H9 (cell line): ENCODE results near the gene CFAP299. TPM values are rescaled to one million over a fixed set of nuclear protein-coding genes. Genes with fewer than 3 reads are reported as not detected.

Source experiments
- DNase-seq: peaks from one replicate; pipeline ENCODE4 v3.0.0-alpha.2; 2017
- H2AFZ ChIP-seq: one replicate; pipeline ENCODE4 v1.6.1; 2013; ENCODE audit warnings: mild to moderate bottlenecking, low read length, control low read depth, moderate library complexity
- H2AK5ac ChIP-seq: 2 replicates; pipeline ENCODE4 v1.6.1; 2013; ENCODE audit warnings: low read length, control low read depth, mixed read lengths; ENCODE audit not compliant: insufficient read length
- H2BK120ac ChIP-seq: one replicate; pipeline ENCODE4 v1.6.1; 2013; ENCODE audit warnings: low read depth, mild to moderate bottlenecking, low read length, control low read depth, inconsistent platforms; ENCODE audit not compliant: poor library complexity, severe bottlenecking
- H2BK12ac ChIP-seq: 2 replicates; pipeline ENCODE4 v1.6.1; 2013; ENCODE audit warnings: low read length, control low read depth, mixed read lengths, low read depth; ENCODE audit not compliant: insufficient read length
- H2BK15ac ChIP-seq: 2 replicates; pipeline ENCODE4 v1.6.1; 2013; ENCODE audit warnings: low read depth, low read length, control low read depth
- H2BK20ac ChIP-seq: one replicate; pipeline ENCODE4 v1.6.1; 2013; ENCODE audit warnings: low read depth, mild to moderate bottlenecking, low read length, control low read depth, inconsistent platforms; ENCODE audit not compliant: poor library complexity, severe bottlenecking
- H2BK5ac ChIP-seq: 2 replicates; pipeline ENCODE4 v1.6.1; 2013; ENCODE audit warnings: low read length, control low read depth, mixed read lengths; ENCODE audit not compliant: insufficient read length
- H3K14ac ChIP-seq: 2 replicates; pipeline ENCODE4 v1.6.1; 2013; ENCODE audit warnings: low read length, control low read depth; ENCODE audit not compliant: insufficient read depth
- H3K18ac ChIP-seq: 2 replicates; pipeline ENCODE4 v1.6.1; 2013; ENCODE audit warnings: low read depth, mild to moderate bottlenecking, mixed read lengths, low read length, control low read depth; ENCODE audit not compliant: insufficient read length
- H3K23ac ChIP-seq: 2 replicates; pipeline ENCODE4 v1.6.1; 2013; ENCODE audit warnings: low read length, control low read depth, mixed read lengths, low read depth; ENCODE audit not compliant: insufficient read length
- H3K23me2 ChIP-seq: 2 replicates; pipeline ENCODE4 v1.6.1; 2013; ENCODE audit warnings: low read depth, mild to moderate bottlenecking, mixed read lengths, low read length, control low read depth; ENCODE audit not compliant: insufficient read length, poor library complexity, severe bottlenecking
- H3K27ac ChIP-seq: 2 replicates; pipeline ENCODE4 v1.5.1; 2013; ENCODE audit warnings: low read length, control low read depth, mixed read lengths, low read depth; ENCODE audit not compliant: insufficient read length
- H3K27me3 ChIP-seq: 2 replicates; pipeline ENCODE4 v1.6.1; 2013; ENCODE audit warnings: low read length, control low read depth, inconsistent platforms; ENCODE audit not compliant: insufficient read depth
- H3K4ac ChIP-seq: 2 replicates; pipeline ENCODE4 v1.6.1; 2013; ENCODE audit warnings: low read depth, mild to moderate bottlenecking, control low read depth, inconsistent platforms, low read length, moderate library complexity
- H3K4me1 ChIP-seq: 2 replicates; pipeline ENCODE4 v1.6.1; 2013; ENCODE audit warnings: low read length, control low read depth, inconsistent platforms; ENCODE audit not compliant: insufficient read depth
- H3K4me2 ChIP-seq: 2 replicates; pipeline ENCODE4 v1.6.1; 2013; ENCODE audit warnings: low read length, control low read depth, mixed read lengths; ENCODE audit not compliant: insufficient read length, insufficient read depth
- H3K56ac ChIP-seq: 2 replicates; pipeline ENCODE4 v1.6.1; 2013; ENCODE audit warnings: low read depth, mild to moderate bottlenecking, mixed read lengths, low read length, control low read depth; ENCODE audit not compliant: insufficient read length
- H3K79me1 ChIP-seq: 2 replicates; pipeline ENCODE4 v1.6.1; 2013; ENCODE audit warnings: low read depth, mild to moderate bottlenecking, moderate library complexity, low read length, control low read depth, inconsistent platforms; ENCODE audit not compliant: insufficient read depth, poor library complexity, severe bottlenecking
- H3K79me2 ChIP-seq: 2 replicates; pipeline ENCODE4 v1.6.1; 2013; ENCODE audit warnings: low read length, control low read depth, inconsistent platforms; ENCODE audit not compliant: insufficient read depth
- H3K9ac ChIP-seq: 2 replicates; pipeline ENCODE4 v1.6.1; 2013; ENCODE audit warnings: low read length, control low read depth, mixed read lengths; ENCODE audit not compliant: insufficient read length; ENCODE audit errors: extremely low read depth
- H3K9me3 ChIP-seq: one replicate; pipeline ENCODE4 v1.6.1; 2013; ENCODE audit warnings: low read depth, low read length, inconsistent platforms; ENCODE audit not compliant: control insufficient read depth
- H3T11ph ChIP-seq: one replicate; pipeline ENCODE4 v1.6.1; 2013; ENCODE audit warnings: mild to moderate bottlenecking, low read length, control low read depth, inconsistent platforms
- H4K20me1 ChIP-seq: one replicate; pipeline ENCODE4 v1.6.1; 2013; ENCODE audit not compliant: control insufficient read depth, insufficient read length, insufficient read depth
- H4K5ac ChIP-seq: 2 replicates; pipeline ENCODE4 v1.6.1; 2013; ENCODE audit warnings: low read depth, mild to moderate bottlenecking, mixed read lengths, low read length, control low read depth; ENCODE audit not compliant: insufficient read length
- H4K8ac ChIP-seq: replicated peaks from 2 replicates; pipeline ENCODE4 v1.6.1; 2013; ENCODE audit warnings: low read length, control low read depth, mixed read lengths, low read depth; ENCODE audit not compliant: insufficient read length
- H4K91ac ChIP-seq: 2 replicates; pipeline ENCODE4 v1.6.1; 2013; ENCODE audit warnings: low read depth, mild to moderate bottlenecking, moderate library complexity, mixed read lengths, low read length, control low read depth; ENCODE audit not compliant: insufficient read length
- H3K27ac Mint-ChIP-seq, 3 experiments: 2 replicates in 2 of 3; 3 replicates in 1 of 3; pipeline ENCODE4 v1.8.0; 2020 to 2021; ENCODE audit warnings: mixed read lengths in 3 of 3, mild to moderate bottlenecking in 1 of 3, moderate library complexity in 1 of 3
- H3K27me3 Mint-ChIP-seq: 2 replicates; pipeline ENCODE4 v1.8.0; 2021; ENCODE audit warnings: low read depth, mild to moderate bottlenecking, moderate library complexity, mixed read lengths
- H3K36me3 Mint-ChIP-seq, 3 experiments: 2 replicates in 2 of 3; 3 replicates in 1 of 3; pipeline ENCODE4 v1.8.0; 2020 to 2021; ENCODE audit warnings: low read depth in 3 of 3, mixed read lengths in 3 of 3; ENCODE audit not compliant: insufficient read depth in 1 of 3
- H3K4me1 Mint-ChIP-seq, 2 experiments: 2 replicates each; pipeline ENCODE4 v1.8.0; 2020; ENCODE audit warnings: mixed read lengths in 2 of 2
- H3K4me3 Mint-ChIP-seq, 2 experiments: 2 replicates in 1 of 2; 3 replicates in 1 of 2; pipeline ENCODE4 v1.8.0; 2020 to 2021; ENCODE audit warnings: mild to moderate bottlenecking in 2 of 2, mixed read lengths in 2 of 2, moderate library complexity in 1 of 2
- H3K9me3 Mint-ChIP-seq, 2 experiments: 2 replicates in 1 of 2; 3 replicates in 1 of 2; pipeline ENCODE4 v1.8.0; 2020; ENCODE audit warnings: mild to moderate bottlenecking in 2 of 2, mixed read lengths in 2 of 2, moderate library complexity in 1 of 2
- WGBS: extraction: QIAGEN DNeasy Blood & Tissue Kit; methylation state at CpG from one replicate; pipeline ENCODE4 v1.1.7; 2013; ENCODE audit warnings: missing lambda C conversion rate, low lambda C conversion rate, mixed read lengths; ENCODE audit not compliant: insufficient read length; ENCODE audit errors: extremely low coverage; 5-methylcytosine and 5-hydroxymethylcytosine counted together
- total RNA-seq: library from RNA; stranded (reverse); gene quantifications from 2 replicates; pipeline ENCODE4 v1.2.1, GENCODE V29; 2021
- TF ChIP-seq, protein P1 (sequence below): fragments of 200-600 bp; sonication (generic); conservative IDR thresholded peaks from 3 replicates; pipeline ENCODE4 v1.8.0; 2021; ENCODE audit warnings: antibody characterized with exemption, mild to moderate bottlenecking

CFAP299 gene
- total RNA-seq, 1 experiment from 2014 or later = not detected

DNA sequence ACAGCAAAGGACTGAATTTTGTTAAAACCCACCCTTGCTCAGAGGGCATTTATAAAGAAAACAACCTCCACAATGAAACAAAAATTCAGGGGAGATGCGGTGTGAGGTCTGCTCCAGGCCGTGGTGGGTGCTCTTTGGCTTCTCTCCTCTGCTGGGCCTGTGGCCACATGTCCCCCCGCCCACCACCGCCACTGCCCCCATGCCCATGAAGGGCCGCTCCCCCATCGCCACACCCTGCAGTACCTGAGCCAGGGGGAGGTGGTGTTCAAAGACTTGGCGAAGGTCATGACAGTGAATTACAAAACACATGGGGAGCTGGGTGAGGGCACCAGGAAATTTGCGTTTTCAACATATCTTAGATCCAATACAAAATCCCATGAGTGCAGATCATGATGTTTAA is 14.2 kb upstream of the CFAP299 start:
- DNase-seq = no peak
- Mint-ChIP-seq H3K4me3 (no peak overlapping the region), H3K27me3 (peaks cover 11% of the 10 kb centered on the region), H3K4me1 (no peaks in the 10 kb centered on the region), H3K36me3 (no peaks in the 10 kb centered on the region), H3K9me3 (no peaks in the 10 kb centered on the region), H3K27ac (no peak overlapping the region; a peak in 1 of 7 replicates)
- Histone ChIP-seq H4K20me1 (no peaks in the 10 kb centered on the region), H3K27me3 (no peaks in the 10 kb centered on the region), H2BK5ac (no peak overlapping the region), H2BK20ac (no peak overlapping the region), H3K56ac (no peak overlapping the region), H3K4me2 (no peak overlapping the region), H3K9ac (no peak overlapping the region), H3K9me3 (no peaks in the 10 kb centered on the region), H3K79me1 (no peaks in the 10 kb centered on the region), H4K8ac (no peak overlapping the region), H3K4me1 (no peaks in the 10 kb centered on the region), H4K91ac (no peak overlapping the region), H3K4ac (no peak overlapping the region), H3K23ac (no peak overlapping the region), H2BK120ac (no peak overlapping the region), H3T11ph (no peak overlapping the region), H2AK5ac (no peak overlapping the region), H2BK15ac (no peak overlapping the region), H4K5ac (no peak overlapping the region), H3K79me2 (no peaks in the 10 kb centered on the region), H3K18ac (no peak overlapping the region), H3K14ac (no peak overlapping the region), H3K23me2 (no peaks in the 10 kb centered on the region), H2BK12ac (no peak overlapping the region), H2AFZ (no peak overlapping the region), H3K27ac (no peak overlapping the region)
- no CpG with 5 or more reads among the region's 8 CpGs for WGBS
- TF ChIP-seq, protein P1, sequence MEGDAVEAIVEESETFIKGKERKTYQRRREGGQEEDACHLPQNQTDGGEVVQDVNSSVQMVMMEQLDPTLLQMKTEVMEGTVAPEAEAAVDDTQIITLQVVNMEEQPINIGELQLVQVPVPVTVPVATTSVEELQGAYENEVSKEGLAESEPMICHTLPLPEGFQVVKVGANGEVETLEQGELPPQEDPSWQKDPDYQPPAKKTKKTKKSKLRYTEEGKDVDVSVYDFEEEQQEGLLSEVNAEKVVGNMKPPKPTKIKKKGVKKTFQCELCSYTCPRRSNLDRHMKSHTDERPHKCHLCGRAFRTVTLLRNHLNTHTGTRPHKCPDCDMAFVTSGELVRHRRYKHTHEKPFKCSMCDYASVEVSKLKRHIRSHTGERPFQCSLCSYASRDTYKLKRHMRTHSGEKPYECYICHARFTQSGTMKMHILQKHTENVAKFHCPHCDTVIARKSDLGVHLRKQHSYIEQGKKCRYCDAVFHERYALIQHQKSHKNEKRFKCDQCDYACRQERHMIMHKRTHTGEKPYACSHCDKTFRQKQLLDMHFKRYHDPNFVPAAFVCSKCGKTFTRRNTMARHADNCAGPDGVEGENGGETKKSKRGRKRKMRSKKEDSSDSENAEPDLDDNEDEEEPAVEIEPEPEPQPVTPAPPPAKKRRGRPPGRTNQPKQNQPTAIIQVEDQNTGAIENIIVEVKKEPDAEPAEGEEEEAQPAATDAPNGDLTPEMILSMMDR = no peak
